K562 treated with DMSO at 1 percent for 12 hours (cell line): ENCODE measurements around the gene HPN. TPM values are rescaled to one million over a fixed set of nuclear protein-coding genes. Genes with fewer than 3 reads are reported as not detected.

Source experiments
- total RNA-seq: library from RNA; unstranded; fragments of 300-600 nt; gene quantifications from 2 replicates; pipeline ENCODE4 v1.2.3, GENCODE V29; 2022; ENCODE audit not compliant: insufficient read depth

HPN gene
- total RNA-seq: 2.6 and 2.8 TPM in 2 replicates

DNA sequence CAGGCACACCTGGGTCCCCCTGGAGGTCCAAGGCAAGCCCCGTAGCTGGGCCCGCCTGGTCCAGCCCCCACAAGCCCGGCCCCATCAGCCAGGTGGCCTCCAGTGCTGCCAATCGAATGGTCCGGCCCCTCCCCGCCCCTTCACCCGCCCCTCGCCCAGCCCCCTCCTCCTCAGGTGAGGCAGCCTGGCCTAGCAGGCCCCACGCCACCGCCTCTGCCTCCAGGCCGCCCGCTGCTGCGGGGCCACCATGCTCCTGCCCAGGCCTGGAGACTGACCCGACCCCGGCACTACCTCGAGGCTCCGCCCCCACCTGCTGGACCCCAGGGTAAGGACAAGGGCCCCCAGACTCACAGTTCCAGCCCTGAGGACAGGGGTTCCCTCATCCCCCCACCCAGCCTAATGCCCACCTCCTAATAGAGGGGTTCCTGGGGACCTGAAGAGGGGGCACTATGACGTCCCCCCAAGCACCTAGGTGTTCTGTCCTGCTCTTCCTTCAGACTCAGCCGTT lies at the start of gene HPN:
Gene HPN, plus strand, starts transcription at position 174 of the 508 bp plus-strand sequence. CDS start 786 bp downstream, outside the sequence.

DNA sequence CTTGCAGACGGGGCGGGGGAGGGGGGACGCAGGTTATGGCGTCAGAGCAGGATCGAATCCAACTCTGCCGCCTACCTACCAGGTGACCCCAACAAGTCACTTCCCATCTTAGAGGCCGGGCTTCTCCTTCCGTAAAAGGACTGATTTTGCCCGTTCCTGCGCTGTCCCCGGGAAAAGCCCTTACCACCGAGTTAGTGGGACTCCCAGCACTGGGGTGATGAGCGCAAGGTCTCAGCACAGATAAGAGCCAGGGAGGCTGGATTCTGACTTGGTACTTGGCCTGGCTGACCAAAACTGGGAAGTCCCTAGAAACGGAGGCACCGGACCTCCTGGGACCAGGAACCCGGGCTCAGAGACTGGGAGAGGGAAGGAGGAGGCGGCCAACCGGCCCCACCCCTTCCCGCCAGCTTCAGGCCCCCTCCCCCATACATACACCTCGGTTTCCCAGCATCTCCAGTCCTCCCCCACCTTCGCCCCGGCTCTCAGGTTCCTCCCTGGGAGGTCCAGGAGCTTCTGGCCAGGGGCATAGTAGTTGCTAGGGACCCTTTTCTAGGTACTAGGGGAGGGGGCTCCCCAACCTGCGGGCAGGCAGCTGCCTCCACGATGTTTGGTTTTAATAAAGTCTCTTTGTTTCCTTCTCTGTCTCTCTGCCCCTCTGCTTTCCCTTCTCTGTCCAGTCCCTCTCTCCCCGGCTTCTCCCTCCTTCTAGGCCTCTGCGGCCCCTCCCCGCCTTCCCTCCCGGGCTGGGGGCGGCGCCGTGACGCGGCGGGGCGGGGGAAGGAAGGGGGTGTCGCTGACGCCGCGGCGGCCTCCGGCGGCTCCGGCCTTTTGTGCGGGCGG lies 41.8 kb upstream of the HPN start, which contains the start of gene GRAMD1A:
Gene GRAMD1A, plus strand, starts transcription at position 826 of the 840 bp plus-strand sequence. CDS start 156 bp downstream, outside the sequence.

DNA sequence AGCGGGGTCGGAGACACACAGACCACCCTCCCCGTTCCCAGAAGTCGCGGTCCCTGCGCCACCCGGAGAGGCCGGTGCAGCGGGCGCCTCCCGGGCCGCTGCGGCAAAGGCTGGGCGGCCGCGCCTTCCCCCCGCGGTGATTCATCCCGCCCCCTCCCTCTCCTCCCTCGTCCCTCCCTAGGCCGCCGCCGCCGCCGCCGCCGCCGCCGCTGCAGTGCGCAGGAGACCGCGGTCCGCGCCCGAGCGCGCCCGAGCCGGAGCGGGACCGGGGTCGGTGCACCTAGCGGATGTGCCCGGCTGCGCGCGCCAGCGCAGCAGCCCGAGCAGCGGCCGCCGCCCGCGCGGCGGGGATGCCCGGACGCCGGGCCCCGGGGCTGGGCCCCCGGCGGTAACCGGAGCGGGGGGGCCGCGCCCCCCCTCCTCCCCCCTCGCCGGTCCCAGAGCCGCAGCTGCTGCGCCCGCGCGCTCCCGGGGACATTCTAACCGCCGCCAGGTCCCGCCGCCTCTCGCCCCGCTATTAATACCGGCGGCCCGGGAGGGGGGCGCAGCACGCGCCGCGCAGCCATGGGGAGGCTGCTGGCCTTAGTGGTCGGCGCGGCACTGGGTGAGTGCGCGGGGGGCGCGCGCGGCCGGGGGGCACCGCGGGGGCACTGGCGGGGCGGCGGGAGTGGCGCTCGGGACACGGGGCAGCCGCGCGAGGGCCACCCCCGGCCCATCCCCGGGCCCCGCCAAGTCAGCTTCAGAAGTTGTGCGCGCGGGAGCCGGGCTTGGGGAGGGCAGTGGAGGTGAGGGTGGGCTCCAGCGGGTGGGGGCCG lies 11.1 kb upstream of the HPN start, which contains the start of gene SCN1B:
Gene SCN1B, plus strand, starts transcription at position 214 of the 815 bp plus-strand sequence. Its CDS starts 351 bp downstream, at position 565.

DNA sequence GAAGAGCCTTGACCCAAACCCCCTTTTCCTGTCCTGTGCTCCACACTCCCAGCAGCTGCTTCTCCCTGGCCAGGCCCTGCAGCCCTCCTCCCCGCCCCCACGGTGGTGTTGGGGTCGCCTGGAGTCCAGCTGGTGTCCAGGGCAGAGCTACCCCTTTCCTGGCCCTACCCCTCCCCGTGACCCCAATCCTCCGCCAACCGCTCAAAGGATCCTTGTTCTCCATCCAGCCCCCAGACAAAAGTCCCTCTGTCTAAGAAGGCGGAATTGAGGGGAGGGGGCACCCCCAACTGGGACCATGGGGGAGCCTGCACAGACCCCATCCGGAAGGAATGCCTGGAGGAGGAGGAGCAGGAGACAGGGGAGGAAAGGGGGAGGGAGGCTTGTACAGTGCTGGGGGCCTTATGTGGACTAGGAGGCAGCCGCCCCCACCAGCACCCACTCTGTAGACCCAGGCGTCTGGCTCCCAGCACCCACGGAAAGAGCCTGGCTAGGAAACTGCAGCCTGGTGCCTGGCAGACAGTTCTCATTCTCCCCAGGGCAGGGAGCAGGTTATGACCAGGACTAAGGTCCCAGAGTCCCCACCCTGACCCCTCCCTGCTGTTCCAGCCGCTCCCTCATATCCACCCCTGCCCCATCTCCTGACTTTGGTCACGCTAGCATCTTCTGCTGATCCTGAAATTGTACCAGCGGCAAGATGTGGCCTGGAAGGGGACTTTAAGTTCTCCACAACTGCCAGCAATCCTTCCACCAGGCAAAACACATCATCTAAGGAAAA lies 73.8 kb downstream of the HPN start, which contains the start of gene FXYD3:
Gene FXYD3, plus strand, starts transcription at position 647 of the 775 bp plus-strand sequence. CDS start 3,554 bp downstream, outside the sequence.

Other genes with a start within 250 kb of the HPN start
- 6.7 and 8.4 TPM in 2 replicates for gene ZNF30, start 114.8 kb upstream of the HPN start, total RNA-seq
- gene ZNF792, start 77.5 kb upstream of the HPN start, total RNA-seq: 2.6 and 8.0 TPM in 2 replicates
- gene GRAMD1A, start 41.4 kb upstream of the HPN start, total RNA-seq: 69.5 and 86.1 TPM in 2 replicates
- gene SCN1B, start 11.3 kb upstream of the HPN start, total RNA-seq: 6.2 and 9.0 TPM in 2 replicates
- gene FXYD3, start 74.1 kb downstream of the HPN start, total RNA-seq: not detected in 2 replicates
- gene LGI4, start 93.3 kb downstream of the HPN start, total RNA-seq: 0.93 and 1.5 TPM in 2 replicates
- gene FXYD1, start 97.1 kb downstream of the HPN start, total RNA-seq: not detected in 2 replicates
- gene FXYD7, start 101.5 kb downstream of the HPN start, total RNA-seq: not detected in 2 replicates
- 254 and 288 TPM in 2 replicates for gene FXYD5, start 113.0 kb downstream of the HPN start, total RNA-seq
- not detected in 2 replicates for gene FAM187B, start 187.0 kb downstream of the HPN start, total RNA-seq
- 59.8 and 61.1 TPM in 2 replicates for gene LSR, start 207.3 kb downstream of the HPN start, total RNA-seq
- 126 and 135 TPM in 2 replicates for gene USF2, start 227.2 kb downstream of the HPN start, total RNA-seq
- gene HAMP, start 240.8 kb downstream of the HPN start, total RNA-seq: not detected in 2 replicates